ENCODE data around the gene LOX.
"Not testable (repeated sequence)": the region's sequence is repeated elsewhere in the genome, so short reads cannot be mapped to it uniquely, and the experiment has no call there.

Gene LOX

DNA sequence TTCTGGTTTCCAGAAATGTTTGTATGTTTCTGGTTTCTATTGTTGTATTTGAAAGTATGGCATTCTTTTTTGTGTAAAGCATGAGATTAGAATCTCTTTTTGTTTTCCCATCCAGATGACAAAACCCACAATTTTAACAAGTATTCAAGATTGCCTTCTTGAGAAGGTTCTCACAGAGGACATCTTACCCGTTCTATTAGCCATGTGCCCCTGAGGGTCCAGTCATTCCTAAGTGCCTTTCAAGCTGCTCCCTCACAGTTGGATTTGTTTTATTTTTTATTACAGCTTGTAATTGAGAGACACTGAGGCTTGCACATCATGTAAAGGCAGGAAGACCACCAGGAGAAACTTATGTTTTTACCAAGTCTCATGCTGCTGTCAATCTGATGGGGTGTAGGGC, 19.3 kb upstream of the LOX start:
- no peak for DNase-seq (ENCODE audit: low read depth)

DNA sequence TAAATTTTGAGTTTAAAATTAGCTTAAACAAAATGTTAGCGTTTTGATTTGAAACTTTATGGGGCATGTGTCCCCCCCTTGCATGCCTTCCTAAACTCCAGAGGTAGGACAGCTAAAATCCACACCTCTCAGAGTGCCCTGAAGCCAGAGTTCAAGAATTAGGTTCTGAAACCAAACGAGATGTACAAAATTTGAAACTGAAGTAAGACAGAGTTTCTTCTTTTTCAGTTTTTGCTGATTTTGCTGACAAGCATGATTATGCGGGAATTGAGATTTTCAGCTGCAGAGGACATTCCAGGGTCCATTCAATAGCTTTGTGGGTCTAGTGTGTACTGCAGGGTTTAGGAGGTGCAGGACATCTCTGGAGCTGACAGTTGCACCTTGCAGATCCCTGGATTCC, 17.1 kb upstream of the LOX start:
- DNase-seq (ENCODE audit: low read depth): no peak

DNA sequence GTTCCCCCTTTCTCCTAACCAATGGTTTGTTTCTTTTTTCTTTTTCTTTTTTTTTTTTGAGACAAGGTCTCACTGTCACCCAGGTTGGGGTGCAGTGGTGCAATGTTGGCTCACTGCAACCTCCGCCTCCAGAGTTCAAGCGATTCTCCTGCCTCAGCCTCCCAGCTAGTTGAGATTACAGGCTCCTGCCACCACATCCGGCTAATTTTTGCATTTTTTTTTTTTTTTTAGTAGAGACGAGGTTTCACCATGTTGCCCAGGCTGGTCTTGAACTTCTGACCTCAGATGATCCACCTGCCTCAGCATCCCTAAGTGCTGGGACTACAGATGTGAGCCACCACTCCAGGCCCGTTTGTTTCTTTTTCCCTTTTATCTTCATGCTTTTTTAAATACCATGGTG, 16.2 kb upstream of the LOX start:
- DNase-seq (ENCODE audit: low read depth): not testable (repeated sequence)

DNA sequence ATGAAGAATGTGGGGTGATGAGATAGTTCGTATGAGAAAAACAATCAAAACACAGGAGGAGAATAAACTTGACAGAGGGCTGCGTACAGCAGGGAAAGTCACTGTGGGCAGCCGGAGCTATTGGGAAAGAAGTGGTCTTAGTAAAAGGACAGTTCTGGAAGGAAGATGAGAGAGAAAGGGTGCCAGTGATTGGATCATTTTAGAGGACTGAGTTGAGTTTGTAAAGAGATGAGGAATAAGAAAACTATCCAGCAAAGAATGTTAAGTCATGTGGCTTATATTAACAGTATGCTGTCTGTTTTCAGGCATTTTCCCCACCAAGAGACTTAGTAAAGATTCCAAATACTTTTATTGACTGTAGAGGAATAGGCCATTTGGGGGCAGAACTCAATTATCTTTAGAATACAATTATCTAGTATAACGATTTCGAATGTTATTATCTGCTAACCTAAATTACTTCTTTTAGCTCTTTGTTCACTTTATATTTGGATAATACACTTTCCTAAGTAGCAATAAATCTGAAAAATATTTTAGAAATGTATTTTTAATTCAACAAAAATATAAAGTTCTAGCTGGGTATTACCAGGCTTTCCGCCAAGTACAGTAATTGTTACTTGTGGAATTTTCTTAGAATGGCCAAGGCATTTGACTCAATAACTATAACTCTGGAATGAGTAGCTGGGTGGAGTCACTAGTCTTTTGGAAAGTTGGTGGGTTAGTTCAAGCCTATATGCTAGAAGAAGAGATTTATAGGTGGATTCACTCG, 15.5 kb upstream of the LOX start:
- no peak for DNase-seq (ENCODE audit: low read depth)

DNA sequence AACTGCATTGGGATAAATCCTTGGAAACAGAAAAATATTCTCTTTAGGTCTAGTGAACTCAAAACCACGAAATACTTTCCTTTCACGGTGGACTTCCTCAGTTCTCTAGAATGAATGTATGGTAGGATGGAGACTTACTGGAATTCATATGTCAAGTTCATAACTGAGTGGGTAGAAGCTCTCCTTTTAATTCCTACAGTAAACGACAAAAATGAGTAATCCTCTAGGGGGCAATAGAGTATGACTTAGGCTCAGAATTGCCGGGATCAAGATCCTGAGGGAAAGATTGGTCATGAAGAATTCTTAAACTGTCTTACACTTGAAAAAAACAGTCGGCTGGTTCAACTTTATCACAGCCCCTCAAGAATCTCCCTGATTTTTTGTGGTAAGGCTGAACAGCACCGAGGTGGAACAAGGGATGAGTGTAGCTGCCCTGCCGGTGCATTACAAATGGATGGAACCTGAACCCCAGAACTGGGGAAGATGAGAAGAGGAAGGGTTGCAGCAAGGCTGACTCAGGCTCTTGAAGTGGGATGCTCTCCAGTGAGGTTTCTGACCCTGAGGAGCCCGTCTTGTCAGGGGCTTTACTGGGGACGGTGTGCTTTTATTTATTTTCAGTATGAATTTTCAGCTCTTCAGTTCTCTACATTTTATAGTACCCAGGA, 14.0 kb upstream of the LOX start:
- no peak for DNase-seq (ENCODE audit: low read depth)

DNA sequence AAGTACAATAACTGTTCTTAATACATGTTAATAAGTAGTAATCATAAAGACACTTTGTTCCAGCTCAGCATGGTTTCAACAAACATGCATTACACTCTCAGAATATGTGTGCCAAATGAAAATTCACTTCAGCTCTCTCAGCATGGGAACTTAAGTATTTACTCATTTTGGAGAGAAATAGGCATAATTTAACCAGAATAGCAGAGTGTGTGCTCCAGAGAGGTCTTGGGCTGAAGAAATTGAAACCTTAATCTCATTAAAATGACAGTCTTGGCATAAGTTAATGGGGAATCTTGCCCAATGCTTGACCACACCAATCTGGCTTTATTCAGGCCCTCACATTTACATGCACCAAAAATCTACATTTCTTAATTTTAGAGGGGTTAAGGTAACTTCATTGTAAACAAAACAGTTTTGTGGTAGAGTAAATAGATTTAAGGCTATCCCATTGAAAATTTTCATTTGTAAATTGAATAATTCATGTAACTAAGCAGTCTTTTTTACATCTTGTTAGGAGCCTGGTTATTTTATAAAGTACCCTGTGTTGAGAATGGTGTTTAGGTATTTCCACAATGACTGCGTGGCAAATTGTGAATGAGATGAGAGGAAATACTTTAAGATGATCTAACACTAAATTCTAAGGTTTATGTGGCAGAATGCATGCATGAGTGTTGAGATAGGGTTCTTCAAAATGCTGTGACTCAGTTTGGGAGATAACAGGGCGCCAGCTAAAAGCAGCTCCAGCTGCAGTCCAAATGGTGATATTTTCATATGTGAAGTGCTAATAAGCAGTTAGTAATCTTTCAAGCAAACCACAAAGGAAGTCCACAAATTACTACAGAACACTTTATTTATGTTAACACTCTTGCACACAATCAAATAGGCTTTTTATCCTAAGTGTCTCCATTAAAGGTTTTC, 11.3 kb upstream of the LOX start:
- no peak for DNase-seq (ENCODE audit: low read depth)

DNA sequence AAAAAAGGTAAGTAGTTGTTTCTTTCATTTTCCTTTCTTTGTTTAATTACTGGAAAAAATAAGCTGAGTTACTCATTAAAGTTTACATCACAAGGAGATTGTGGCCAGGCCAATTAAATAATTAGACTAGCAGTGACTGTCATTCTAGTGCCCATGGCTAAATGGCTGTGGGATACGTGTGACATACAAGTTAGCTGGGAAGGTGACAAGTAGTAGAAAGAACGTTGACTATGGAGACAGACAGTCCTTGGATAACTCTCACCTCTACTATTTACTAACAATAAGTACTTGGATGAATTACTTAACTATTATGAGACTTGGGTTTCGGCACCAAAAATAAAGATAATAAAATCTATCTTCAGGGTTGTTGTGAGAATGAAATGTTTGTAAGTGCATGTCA, 7.0 kb upstream of the LOX start:
- no peak for DNase-seq (ENCODE audit: low read depth)

DNA sequence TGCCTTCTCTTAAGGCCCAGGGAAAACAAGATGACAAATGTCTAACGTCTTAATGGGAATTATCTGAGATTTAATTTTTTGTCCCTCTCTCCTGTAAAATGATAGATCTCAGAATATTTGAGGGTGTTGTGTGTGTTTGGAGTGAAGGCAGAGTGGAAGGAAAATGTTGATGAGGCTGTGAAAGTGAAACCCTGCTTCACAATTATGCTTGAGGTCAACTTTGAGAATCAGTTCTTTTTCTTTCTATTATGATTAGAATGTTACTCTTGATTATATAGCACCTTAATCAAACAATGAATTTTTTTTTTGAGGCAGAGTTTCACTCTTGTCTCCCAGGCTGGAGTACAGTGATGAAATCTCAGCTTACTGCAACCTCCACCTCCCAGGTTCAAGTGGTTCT, 5.5 kb upstream of the LOX start:
- no peak for DNase-seq (ENCODE audit: low read depth)

DNA sequence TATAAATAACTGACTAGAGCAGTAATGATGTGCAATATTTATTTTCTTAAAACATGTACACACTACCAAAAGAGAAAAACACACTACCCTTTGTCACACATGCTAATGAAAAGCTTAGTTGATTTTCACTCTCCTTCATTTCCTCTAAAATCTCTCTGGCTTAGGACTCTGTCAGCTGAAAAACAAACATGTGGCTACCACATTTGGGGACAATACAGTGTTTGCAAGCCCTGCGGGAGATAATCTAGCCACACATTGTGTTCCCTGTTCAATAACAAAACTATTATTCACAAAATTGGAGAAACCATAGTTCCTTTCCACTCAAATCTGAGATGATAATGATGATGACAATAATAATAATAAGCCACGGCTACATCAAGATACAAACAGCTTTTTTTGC, 3.5 kb upstream of the LOX start:
- DNase-seq (ENCODE audit: low read depth): no peak

DNA sequence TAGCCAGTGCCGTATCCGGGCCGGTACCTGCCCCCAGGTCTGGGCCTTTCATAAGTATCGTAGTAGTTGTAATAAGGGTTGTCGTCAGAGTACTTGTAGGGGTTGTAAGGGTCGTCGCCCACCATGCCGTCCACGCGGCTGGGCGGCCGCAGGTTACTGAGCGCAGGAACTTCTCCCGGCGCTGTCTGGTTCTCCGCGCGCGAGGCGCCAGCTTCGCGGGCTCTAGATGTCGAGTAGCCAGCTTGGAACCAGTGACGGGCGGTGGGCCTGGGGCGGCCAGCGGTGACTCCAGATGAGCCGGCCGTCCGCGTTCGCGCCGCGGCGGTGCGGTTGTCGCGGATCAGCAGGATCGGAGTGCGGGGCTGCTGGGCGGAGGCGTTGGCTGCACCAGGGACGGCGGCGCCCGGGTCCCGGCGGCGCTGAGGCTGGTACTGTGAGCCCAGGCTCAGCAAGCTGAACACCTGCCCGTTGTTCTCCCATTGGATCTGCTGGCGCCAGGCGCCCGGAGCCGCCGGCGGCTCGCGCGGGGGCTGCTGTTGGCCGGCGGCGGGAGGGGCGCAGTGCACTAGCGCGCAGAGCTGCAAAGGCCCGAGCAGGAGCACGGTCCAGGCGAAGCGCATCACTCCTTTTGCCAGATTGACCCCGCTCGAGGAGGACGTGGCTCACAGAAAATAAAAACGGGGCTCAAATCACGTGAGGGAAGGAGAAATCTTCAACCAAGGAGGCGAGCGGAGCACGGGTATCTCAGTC, 518 bp downstream of the LOX start:
- DNase-seq (ENCODE audit: low read depth): no peak

DNA sequence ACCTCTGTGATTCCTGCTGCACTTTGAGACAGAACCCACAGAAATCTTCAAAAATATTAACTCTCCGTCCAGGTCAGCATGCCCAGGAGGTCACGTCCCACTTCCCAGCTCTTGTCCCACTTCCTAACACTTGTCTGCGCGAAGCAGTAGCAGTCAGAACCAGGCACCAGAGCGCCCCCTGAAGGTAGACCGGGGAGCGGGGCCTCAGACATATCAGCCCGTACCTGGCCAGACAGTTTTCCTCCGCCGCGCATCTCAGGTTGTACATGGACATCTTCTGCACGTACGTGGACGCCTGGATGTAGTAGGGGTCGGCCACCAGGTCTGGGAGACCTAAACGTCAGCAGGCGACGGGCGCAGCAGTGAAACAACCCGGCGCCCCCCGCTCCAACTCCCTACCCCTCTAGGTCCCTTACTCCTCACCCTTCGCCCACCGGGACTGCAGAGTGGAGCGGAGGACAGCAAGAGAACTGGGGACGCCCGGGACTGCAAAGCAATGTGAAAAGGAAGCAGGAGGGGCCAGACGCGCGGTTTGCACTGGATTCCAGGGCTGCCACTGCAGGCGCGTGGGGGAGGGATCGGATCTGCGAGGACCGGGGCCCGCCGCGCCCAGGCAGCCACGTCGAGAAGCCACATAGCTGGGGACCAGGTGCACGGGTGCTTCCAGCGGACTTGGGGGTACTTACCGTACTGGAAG, 1.2 kb downstream of the LOX start:
- no peak for DNase-seq (ENCODE audit: low read depth)

DNA sequence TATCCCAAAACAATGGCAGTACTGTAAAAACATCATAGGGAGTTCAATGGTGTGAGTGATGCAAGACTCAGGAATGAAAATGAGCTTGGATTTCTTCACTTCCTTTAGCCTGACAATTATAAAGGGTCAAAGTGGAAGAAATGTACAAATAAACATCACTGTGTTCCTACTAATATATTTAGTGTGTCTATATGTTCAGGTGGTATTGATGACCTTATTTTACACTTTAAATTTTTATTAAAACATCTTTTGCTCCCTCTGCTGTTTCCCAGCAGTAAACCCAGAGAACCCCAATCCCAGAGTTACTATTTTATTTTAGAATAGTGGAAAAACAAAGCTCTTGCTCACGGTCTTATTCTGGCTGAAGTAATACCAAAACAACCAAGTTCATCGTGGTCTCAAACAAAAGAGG, 2.0 kb downstream of the LOX start:
- DNase-seq (ENCODE audit: low read depth): no peak

DNA sequence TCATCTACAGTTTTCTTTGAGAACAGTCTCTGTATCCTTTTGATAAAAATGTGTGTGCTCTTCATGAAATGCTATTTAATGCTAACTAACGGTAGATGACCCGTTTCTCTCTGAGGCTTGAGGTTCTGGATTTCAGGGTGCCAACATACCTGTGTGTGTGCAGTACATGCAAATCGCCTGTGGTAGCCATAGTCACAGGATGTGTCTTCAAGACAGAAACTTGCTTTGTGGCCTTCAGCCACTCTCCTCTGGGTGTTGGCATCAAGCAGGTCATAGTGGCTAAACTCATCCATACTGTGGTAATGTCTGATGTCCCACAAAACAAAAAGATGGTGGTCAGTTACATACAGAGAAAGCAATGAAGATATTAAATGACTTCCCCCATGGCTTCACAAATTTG, 4.2 kb downstream of the LOX start:
- DNase-seq (ENCODE audit: low read depth): no peak

DNA sequence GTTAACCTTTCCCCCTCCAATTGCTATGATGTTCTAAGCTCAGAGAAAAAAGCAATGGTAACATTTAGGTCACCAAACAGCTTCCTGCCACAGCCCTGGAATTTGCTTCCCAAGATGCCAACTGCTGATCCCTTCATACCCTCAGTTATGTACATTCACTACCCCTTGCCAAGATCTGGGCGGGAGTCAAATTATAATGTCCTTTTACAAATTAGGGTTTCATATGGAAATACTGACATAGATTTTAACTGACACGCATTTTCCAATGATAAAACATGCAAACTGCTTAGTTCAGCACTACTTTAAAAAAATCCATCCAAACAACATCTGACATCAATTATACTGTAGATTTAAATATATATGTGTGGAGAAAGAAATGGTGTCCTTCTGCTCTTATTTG, 5.0 kb downstream of the LOX start:
- no peak for DNase-seq (ENCODE audit: low read depth)

DNA sequence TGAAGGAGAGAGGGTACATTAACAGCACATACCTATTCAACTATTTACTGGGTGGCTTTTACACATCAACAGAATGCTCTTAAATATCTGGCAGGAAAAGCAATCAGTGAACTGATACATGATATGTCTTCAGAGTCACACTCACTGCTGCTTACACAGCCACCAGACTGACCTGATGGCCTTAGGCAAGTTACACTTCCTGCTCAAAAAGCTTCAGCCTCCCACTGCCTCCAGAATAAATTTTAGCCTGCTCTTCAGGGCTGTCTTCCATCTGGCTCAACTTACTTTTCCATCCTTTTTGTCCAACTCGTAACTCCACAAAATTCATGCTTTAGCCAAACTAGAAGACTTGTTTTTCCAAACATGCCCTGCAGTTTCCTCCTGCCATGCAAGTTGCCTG, 10.7 kb downstream of the LOX start:
- no peak for DNase-seq (ENCODE audit: low read depth)

DNA sequence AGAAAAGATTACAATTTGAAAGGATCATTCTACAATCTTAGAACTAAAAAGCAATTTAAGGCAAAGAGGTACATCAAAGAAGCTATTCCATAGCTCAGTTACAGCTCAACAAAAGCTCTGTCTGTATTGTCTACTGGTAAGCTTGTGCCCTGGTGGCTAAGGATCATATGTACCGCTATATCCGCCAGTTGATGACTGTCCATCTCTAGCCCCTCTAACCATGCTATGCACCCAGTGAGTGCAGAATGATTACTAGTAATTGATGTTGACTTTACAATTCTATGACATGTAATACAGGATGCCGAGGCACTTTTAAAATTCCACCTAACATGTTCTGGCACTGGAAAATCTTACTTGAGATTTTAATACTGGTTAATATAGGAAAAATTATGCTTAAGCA, 13.1 kb downstream of the LOX start:
- no peak for DNase-seq (ENCODE audit: low read depth)

DNA sequence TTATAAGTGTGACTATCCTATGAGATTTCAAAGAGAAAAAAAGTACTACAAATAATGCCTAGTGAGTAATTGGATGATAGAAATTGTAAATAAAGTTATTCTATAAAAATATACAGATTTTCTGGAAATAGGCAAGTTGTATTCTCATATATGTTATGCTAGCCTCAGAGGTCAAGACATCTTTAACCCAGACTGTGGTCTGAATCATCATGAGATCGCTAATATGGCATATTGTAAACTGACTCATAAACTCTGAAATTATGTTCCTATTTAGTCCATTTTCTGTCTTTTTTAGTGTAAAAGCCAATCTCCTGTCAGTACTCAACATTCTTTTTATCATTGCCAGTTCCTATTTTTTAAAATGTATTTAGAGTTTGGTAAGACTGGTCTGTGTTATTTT, 14.2 kb downstream of the LOX start:
- DNase-seq (ENCODE audit: low read depth): no peak

DNA sequence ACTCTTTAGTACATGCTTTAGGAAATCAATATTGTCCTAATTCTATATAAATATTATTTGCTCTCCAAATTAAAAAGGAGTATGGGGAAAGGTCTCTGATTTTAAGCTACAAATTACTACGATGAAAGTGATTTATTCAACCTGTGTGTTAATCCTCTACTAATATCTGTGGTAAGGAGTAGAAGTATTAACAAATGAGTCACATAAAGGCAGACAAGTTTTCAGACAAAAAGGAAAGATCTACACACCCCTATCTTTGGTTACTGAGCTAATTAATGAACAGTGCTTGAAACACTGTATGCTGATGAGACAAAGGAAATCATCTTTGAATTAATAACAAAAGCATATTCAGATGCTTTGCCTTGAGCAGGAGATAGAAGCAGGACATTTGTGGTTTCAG, 15.9 kb downstream of the LOX start:
- DNase-seq (ENCODE audit: low read depth): no peak

DNA sequence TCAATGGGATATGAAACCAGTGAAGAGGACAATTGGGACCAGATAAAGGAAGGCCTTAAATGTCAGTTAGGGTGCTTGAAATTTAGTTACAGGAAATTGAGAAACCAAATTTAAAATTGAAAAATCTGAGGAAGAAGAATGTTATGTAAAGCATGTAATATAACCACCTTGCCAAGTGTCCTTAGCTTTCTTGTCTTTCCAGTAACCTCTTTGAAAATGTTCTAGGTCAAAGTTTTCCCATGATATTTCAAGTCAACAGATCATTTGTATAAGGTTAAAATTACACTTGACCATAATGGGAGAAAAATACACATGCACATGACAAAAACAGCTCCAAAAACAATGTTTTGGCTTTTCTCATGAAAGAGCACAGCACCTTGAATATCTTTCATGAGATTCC, 21.1 kb downstream of the LOX start:
- DNase-seq (ENCODE audit: low read depth): no peak

DNA sequence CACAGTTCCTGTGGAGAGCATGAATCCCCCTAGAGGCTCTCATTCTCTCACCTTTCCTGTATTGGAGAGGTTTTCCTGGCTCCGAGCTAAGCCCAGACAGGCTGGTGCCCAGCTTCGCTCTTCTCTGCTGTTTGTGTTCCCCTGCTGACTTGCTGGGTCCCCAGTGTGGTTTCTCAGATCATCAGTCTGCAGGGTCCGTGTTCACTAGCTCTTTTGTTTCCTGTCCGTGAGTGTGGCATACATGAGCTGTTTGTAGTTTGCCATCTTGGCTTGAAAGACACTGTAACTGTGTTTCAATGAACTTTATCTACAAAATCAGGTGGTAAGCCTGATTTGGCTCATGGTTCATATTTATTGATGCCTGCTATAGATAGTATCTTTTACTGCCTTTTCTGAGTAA, 23.8 kb downstream of the LOX start:
- no peak for DNase-seq (ENCODE audit: low read depth)
